Measurements from ENCODE around the gene WASHC4. TPM values are rescaled to one million over a fixed set of nuclear protein-coding genes. Genes with fewer than 3 reads are reported as not detected.

Gene WASHC4
- total RNA-seq, 1 experiment from 2014 or later: 46.9 TPM

GRCh38 chr12:105156260-105156659 lies 48.7 kb downstream of the WASHC4 start:
- ATAC-seq (no peak), DNase-seq (no peak)
- Histone ChIP-seq H3K27ac (ENCODE audit: low read length) (no peak overlapping the region), H3K9me2 (replicated peaks; ENCODE audit: low read length) (no peaks in the 10 kb centered on the region), H3K9me3 (ENCODE audit: low read length) (no peaks in the 10 kb centered on the region), H3F3A (ENCODE audit: low read length, unreplicated experiment) (no peaks in the 10 kb centered on the region), H4K20me1 (ENCODE audit: low read length) (no peaks in the 10 kb centered on the region), H3K27me3 (ENCODE audit: low read length) (no peaks in the 10 kb centered on the region), H3K79me2 (ENCODE audit: low read length) (no peaks in the 10 kb centered on the region), H3K36me3 (ENCODE audit: low read depth, low read length) (peaks cover 60% of the 10 kb centered on the region), H3K4me1 (ENCODE audit: insufficient read depth, low read length) (no peaks in the 10 kb centered on the region), H3K4me3 (ENCODE audit: low read length) (no peak overlapping the region), H3K4me2 (ENCODE audit: low read length) (no peak overlapping the region), H2AFZ (ENCODE audit: low read length) (no peak overlapping the region), H3K9ac (ENCODE audit: low read length) (no peak overlapping the region)
- no TSS peak for BruUV-seq (replicated peaks)
- intact Hi-C loops (cut with micrococcal nuclease): no loop called here
- TF ChIP-seq EZH2phosphoT487 (IDR thresholded peaks at IDR 0.05; ENCODE audit: borderline replicate concordance, low read length) (no peak), EZH2 (IDR thresholded peaks at IDR 0.05; ENCODE audit: low read length, unreplicated experiment) (no peak), CTCF (conservative IDR thresholded peaks at IDR 0.05; ENCODE audit: low read depth, low read length) (no peak)
- CTCF ChIA-PET: no interaction called here
- POLR2A ChIA-PET (ENCODE audit: unreplicated experiment): no interaction called here

- Histone ChIP-seq H3F3A (ENCODE audit: low read length, unreplicated experiment) (no peaks in the 10 kb centered on the region), H4K20me1 (ENCODE audit: low read length) (no peaks in the 10 kb centered on the region), H3K4me3 (ENCODE audit: low read length) (no peak overlapping the region), H3K9ac (ENCODE audit: low read length) (no peak overlapping the region), H3K79me2 (ENCODE audit: low read length) (no peaks in the 10 kb centered on the region), H3K4me2 (ENCODE audit: low read length) (no peak overlapping the region), H3K27ac (ENCODE audit: low read length) (no peak overlapping the region), H3K9me2 (replicated peaks; ENCODE audit: low read length) (no peaks in the 10 kb centered on the region), H2AFZ (ENCODE audit: low read length) (no peak overlapping the region), H3K27me3 (ENCODE audit: low read length) (no peaks in the 10 kb centered on the region), H3K4me1 (ENCODE audit: insufficient read depth, low read length) (no peaks in the 10 kb centered on the region), H3K36me3 (ENCODE audit: low read depth, low read length) (peaks cover 59% of the 10 kb centered on the region), H3K9me3 (ENCODE audit: low read length) (no peaks in the 10 kb centered on the region)
- POLR2A ChIA-PET (ENCODE audit: unreplicated experiment): no interaction called here
- DNase-seq (no peak), ATAC-seq (no peak)
- CTCF ChIA-PET: no interaction called here
- intact Hi-C loops (cut with micrococcal nuclease): no loop called here
- BruUV-seq (replicated peaks): no TSS peak
- no peak for TF ChIP-seq CTCF (conservative IDR thresholded peaks at IDR 0.05; ENCODE audit: low read depth, low read length)
- TF ChIP-seq EZH2phosphoT487 (IDR thresholded peaks at IDR 0.05; ENCODE audit: borderline replicate concordance, low read length): no peak
- no peak for TF ChIP-seq EZH2 (IDR thresholded peaks at IDR 0.05; ENCODE audit: low read length, unreplicated experiment)
These were observed 50.1 kb downstream of the WASHC4 start for GRCh38 chr12:105157606-105158005.

GRCh38 chr12:105158876-105159275 lies 51.3 kb downstream of the WASHC4 start:
- Histone ChIP-seq H3K4me1 (ENCODE audit: insufficient read depth, low read length) (no peaks in the 10 kb centered on the region), H3F3A (ENCODE audit: low read length, unreplicated experiment) (no peaks in the 10 kb centered on the region)

More at GRCh38 chr12:105158876-105159275, 51.3 kb downstream of the WASHC4 start:
- Histone ChIP-seq H3K27ac (ENCODE audit: low read length) (no peak overlapping the region), H3K79me2 (ENCODE audit: low read length) (no peaks in the 10 kb centered on the region), H4K20me1 (ENCODE audit: low read length) (no peaks in the 10 kb centered on the region), H2AFZ (ENCODE audit: low read length) (no peak overlapping the region), H3K4me3 (ENCODE audit: low read length) (no peak overlapping the region), H3K27me3 (ENCODE audit: low read length) (no peaks in the 10 kb centered on the region), H3K9ac (ENCODE audit: low read length) (no peak overlapping the region), H3K4me2 (ENCODE audit: low read length) (no peak overlapping the region), H3K9me3 (ENCODE audit: low read length) (no peaks in the 10 kb centered on the region), H3K36me3 (ENCODE audit: low read depth, low read length) (peaks cover 56% of the 10 kb centered on the region), H3K9me2 (replicated peaks; ENCODE audit: low read length) (no peaks in the 10 kb centered on the region)
- no TSS peak for BruUV-seq (replicated peaks)
- ATAC-seq: no peak
- intact Hi-C loops (cut with micrococcal nuclease): no loop called here
- no peak for TF ChIP-seq EZH2phosphoT487 (IDR thresholded peaks at IDR 0.05; ENCODE audit: borderline replicate concordance, low read length)
- no peak for TF ChIP-seq EZH2 (IDR thresholded peaks at IDR 0.05; ENCODE audit: low read length, unreplicated experiment)
- TF ChIP-seq CTCF (conservative IDR thresholded peaks at IDR 0.05; ENCODE audit: low read depth, low read length): no peak
- ChIA-PET CTCF (no interaction called here), POLR2A (ENCODE audit: unreplicated experiment) (no interaction called here)
- DNase-seq: no peak
